ENCODE data around the gene NKX2-2. TPM values are rescaled to one million over a fixed set of nuclear protein-coding genes. Genes with fewer than 3 reads are reported as not detected.

NKX2-2 gene
- total RNA-seq, 2 donors from 2014 or later, result not detected

- no peaks in the 10 kb centered on the region for H3K9me3 Mint-ChIP-seq
These were observed 3.9 kb upstream of the NKX2-2 start for GRCh38 chr20:21517566-21518277.

GRCh38 chr20:21516861-21517565, 3.1 kb upstream of the NKX2-2 start:
- ATAC-seq (no peak), DNase-seq (ENCODE audit: low spot score) (no peak)
- Mint-ChIP-seq H3K9me3 (no peaks in the 10 kb centered on the region), H3K36me3 (no peaks in the 10 kb centered on the region), H3K27me3 (peaks cover 53 to 56% of the 10 kb centered on the region in 2 donors), H3K4me1 (ENCODE audit: low read depth in 2 of 2) (peaks cover 0 to 8% of the 10 kb centered on the region in 2 donors), H3K27ac (no peak overlapping the region), H3K4me3 (no peak overlapping the region)

More at GRCh38 chr20:21517566-21518277, 3.9 kb upstream of the NKX2-2 start:
- H3K36me3 Mint-ChIP-seq, result no peaks in the 10 kb centered on the region
- ATAC-seq (no peak), DNase-seq (ENCODE audit: low spot score) (no peak)
- H3K27me3 Mint-ChIP-seq, result peaks cover 52 to 56% of the 10 kb centered on the region in 2 donors
- H3K27ac Mint-ChIP-seq, result no peak overlapping the region
- H3K4me3 Mint-ChIP-seq, result no peak overlapping the region
- peaks cover 0 to 8% of the 10 kb centered on the region in 2 donors for H3K4me1 Mint-ChIP-seq (ENCODE audit: low read depth in 2 of 2)

- H3K27ac Mint-ChIP-seq, result no peak overlapping the region
- H3K4me1 Mint-ChIP-seq (ENCODE audit: low read depth in 2 of 2), result peaks cover 0 to 8% of the 10 kb centered on the region in 2 donors
- no peaks in the 10 kb centered on the region for H3K36me3 Mint-ChIP-seq
- DNase-seq (ENCODE audit: low spot score), result no peak
- ATAC-seq, result no peak
- H3K4me3 Mint-ChIP-seq, result no peak overlapping the region
- no peaks in the 10 kb centered on the region for H3K9me3 Mint-ChIP-seq
- peaks cover 54 to 58% of the 10 kb centered on the region in 2 donors for H3K27me3 Mint-ChIP-seq
These were observed 2.3 kb upstream of the NKX2-2 start for GRCh38 chr20:21516180-21516567.

DNA sequence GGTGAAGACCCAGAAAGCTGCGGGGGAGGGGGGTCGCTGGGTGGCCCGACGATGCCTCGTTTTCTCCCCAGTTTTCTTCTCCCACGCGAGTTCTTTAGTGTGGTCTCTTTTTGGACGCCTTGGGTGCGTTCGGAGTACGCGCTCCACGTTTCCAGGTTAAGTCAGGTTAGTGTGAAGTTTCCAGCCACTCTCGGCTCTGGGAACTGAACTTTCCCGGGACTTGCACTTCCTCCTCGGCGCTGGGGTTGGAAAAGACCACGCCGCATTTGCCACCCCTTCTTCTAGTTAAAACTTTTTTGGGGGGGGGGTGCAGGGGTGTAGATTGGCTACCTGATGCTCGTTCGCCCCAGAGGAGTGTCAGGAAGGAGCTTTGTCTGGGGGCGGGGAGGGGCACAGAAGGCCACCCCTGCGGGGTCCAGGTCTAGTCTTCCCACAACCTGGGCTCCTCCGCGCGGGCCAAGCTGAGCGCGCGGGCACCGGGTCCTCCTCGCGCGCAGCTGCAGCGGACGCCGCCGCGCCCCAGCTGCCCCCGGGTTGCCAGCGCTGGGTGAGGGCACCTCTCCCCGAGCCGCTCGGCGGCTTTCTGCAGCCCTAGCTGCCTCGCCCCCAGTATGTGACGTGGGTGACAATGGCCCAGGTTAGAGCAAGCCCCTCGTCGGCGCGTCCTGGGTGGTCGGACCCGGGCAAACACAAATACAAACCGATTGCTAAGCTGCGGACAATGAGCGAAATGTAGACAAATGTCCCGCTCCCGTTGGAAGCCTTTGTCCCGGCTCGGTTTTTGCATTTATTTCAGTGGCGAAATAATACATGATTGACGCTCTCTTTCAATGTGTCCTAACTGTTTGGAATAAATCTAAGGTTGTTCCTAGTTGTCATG, 1.7 kb upstream of the NKX2-2 start:
- Mint-ChIP-seq H3K27me3 (peaks cover 51 to 57% of the 10 kb centered on the region in 2 donors), H3K27ac (no peak overlapping the region), H3K36me3 (no peaks in the 10 kb centered on the region), H3K9me3 (no peaks in the 10 kb centered on the region), H3K4me3 (no peak overlapping the region), H3K4me1 (ENCODE audit: low read depth in 2 of 2) (peaks cover 0 to 7% of the 10 kb centered on the region in 2 donors)
- ATAC-seq, result no peak
- DNase-seq (ENCODE audit: low spot score), result no peak

DNA sequence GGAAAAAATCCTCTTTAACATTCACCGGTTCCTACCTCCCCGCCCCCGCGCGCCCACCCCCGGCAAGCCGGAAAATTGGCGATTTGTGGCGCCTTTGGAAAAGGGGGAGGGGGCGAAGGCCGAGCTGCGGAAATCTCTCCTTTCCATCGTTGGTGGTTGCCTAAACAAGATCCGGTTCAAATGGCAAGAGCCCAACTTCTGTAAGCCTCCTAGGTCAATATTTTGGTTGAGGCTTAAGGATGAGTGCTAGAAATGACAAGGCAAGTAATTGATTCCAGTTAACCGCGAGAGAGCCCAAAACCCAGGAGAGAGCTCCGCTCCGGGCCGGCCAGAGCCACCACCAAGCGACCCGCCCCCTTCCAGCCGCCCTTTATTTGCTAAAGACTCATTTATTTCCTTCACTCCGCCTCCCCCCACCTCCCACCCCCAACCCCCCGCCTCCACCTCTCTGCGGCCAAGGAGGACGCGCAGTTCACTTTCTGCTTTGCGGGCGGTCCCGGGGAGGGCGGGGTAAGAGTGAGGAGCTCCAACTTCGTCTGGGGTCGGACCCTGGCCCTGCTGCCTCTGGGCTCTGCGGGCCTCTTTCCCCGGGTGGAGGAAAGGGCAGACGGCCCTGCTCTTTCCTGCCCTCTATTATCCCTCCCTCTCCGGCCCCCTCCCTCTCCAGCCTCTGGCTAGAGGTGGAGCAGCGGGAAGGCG, 838 bp upstream of the NKX2-2 start:
- H3K36me3 Mint-ChIP-seq, result no peaks in the 10 kb centered on the region
- peak overlapping the region; percentile 22 for H3K4me3 Mint-ChIP-seq
- no peak overlapping the region for H3K27ac Mint-ChIP-seq

GRCh38 chr20:21513181-21513663, 642 bp downstream of the NKX2-2 start:
- H3K4me1 Mint-ChIP-seq (ENCODE audit: low read depth in 2 of 2), result peaks cover 0 to 11% of the 10 kb centered on the region in 2 donors
- H3K9me3 Mint-ChIP-seq, result no peaks in the 10 kb centered on the region
- no peaks in the 10 kb centered on the region for H3K36me3 Mint-ChIP-seq
- H3K4me3 Mint-ChIP-seq, result no peak overlapping the region
- no peak overlapping the region for H3K27ac Mint-ChIP-seq
- DNase-seq (ENCODE audit: low spot score) (no peak), ATAC-seq (no peak)
- peaks cover 52 to 53% of the 10 kb centered on the region in 2 donors for H3K27me3 Mint-ChIP-seq

More for the DNA sequence above, 838 bp upstream of the NKX2-2 start:
- ATAC-seq (no peak), DNase-seq (ENCODE audit: low spot score) (no peak)
- Mint-ChIP-seq H3K9me3 (no peaks in the 10 kb centered on the region), H3K4me1 (ENCODE audit: low read depth in 2 of 2) (peaks cover 0 to 8% of the 10 kb centered on the region in 2 donors), H3K27me3 (peaks cover 50 to 53% of the 10 kb centered on the region in 2 donors)

GRCh38 chr20:21512634-21513180, 1.2 kb downstream of the NKX2-2 start:
- ATAC-seq (no peak), DNase-seq (ENCODE audit: low spot score) (no peak)
- H3K36me3 Mint-ChIP-seq, result no peaks in the 10 kb centered on the region
- H3K27ac Mint-ChIP-seq, result no peak overlapping the region
- H3K27me3 Mint-ChIP-seq, result peaks cover 52 to 53% of the 10 kb centered on the region in 2 donors
- H3K4me1 Mint-ChIP-seq (ENCODE audit: low read depth in 2 of 2), result peaks cover 0 to 11% of the 10 kb centered on the region in 2 donors
- H3K9me3 Mint-ChIP-seq, result no peaks in the 10 kb centered on the region
- no peak overlapping the region for H3K4me3 Mint-ChIP-seq

GRCh38 chr20:21511850-21512633, 1.8 kb downstream of the NKX2-2 start:
- Mint-ChIP-seq H3K9me3 (no peaks in the 10 kb centered on the region), H3K27me3 (peaks cover 52 to 53% of the 10 kb centered on the region in 2 donors), H3K27ac (no peak overlapping the region), H3K36me3 (no peaks in the 10 kb centered on the region), H3K4me1 (ENCODE audit: low read depth in 2 of 2) (peaks cover 0 to 11% of the 10 kb centered on the region in 2 donors), H3K4me3 (no peak overlapping the region)
- DNase-seq (ENCODE audit: low spot score) (no peak), ATAC-seq (no peak)

GRCh38 chr20:21511485-21511849, 2.4 kb downstream of the NKX2-2 start:
- Mint-ChIP-seq H3K4me1 (ENCODE audit: low read depth in 2 of 2) (peaks cover 0 to 13% of the 10 kb centered on the region in 2 donors), H3K27me3 (peaks cover 52 to 53% of the 10 kb centered on the region in 2 donors), H3K36me3 (no peaks in the 10 kb centered on the region), H3K27ac (no peak overlapping the region), H3K9me3 (no peaks in the 10 kb centered on the region), H3K4me3 (peak overlapping the region; percentile 20)
- ATAC-seq (no peak), DNase-seq (ENCODE audit: low spot score) (no peak)

GRCh38 chr20:21510414-21511384, 3.2 kb downstream of the NKX2-2 start:
- no peaks in the 10 kb centered on the region for H3K36me3 Mint-ChIP-seq
- ATAC-seq (no peak), DNase-seq (ENCODE audit: low spot score) (no peak)
- H3K4me3 Mint-ChIP-seq, result peak overlapping the region; percentile 48
- H3K27me3 Mint-ChIP-seq, result peaks cover 45 to 49% of the 10 kb centered on the region in 2 donors
- no peaks in the 10 kb centered on the region for H3K9me3 Mint-ChIP-seq
- peaks cover 0 to 9% of the 10 kb centered on the region in 2 donors for H3K4me1 Mint-ChIP-seq (ENCODE audit: low read depth in 2 of 2)
- H3K27ac Mint-ChIP-seq, result no peak overlapping the region

GRCh38 chr20:21509597-21510371, 4.1 kb downstream of the NKX2-2 start:
- Mint-ChIP-seq H3K4me3 (peak overlapping the region; percentile 42), H3K27ac (no peak overlapping the region), H3K36me3 (no peaks in the 10 kb centered on the region), H3K4me1 (ENCODE audit: low read depth in 2 of 2) (peaks cover 3 to 13% of the 10 kb centered on the region in 2 donors), H3K9me3 (no peaks in the 10 kb centered on the region), H3K27me3 (peaks cover 48 to 53% of the 10 kb centered on the region in 2 donors)
- DNase-seq (ENCODE audit: low spot score), result no peak
- no peak for ATAC-seq
